ENCODE data around the gene SNX25. TPM values are rescaled to one million over a fixed set of nuclear protein-coding genes. Genes with fewer than 3 reads are reported as not detected.

The SNX25 gene
- polyA plus RNA-seq, 1 experiment, result 11.7 TPM

DNA sequence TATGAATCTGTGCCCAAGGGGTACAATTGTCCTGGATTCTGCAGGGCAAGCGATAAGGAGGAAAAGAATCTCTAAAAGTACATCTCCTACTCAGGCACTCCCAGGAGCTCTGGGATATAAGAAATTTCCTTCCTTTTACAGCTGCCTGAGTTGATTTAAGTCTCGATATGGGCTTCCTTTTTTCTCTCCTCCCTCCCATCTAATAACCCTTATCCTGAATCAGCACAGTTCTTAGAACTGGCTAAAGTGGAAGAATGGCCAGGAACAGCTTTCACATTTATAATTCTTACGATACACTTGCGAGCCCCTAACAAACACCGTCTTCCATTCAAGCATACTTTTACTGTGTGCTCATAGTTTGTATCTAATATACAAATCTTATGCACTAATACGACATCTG is 165.2 kb downstream of the SNX25 start:
- CTCF ChIA-PET, result interaction anchor here (1.7 kb wide), 1 partner anchor 10 kb away, joined by 5 read pairs; no protein-coding TSS in a partner anchor
- Histone ChIP-seq H3K27me3 (ENCODE audit: control insufficient read depth, insufficient read depth, low read length) (no peaks in the 10 kb centered on the region), H3K36me3 (ENCODE audit: control insufficient read depth, insufficient read depth, low read length) (peaks cover 3% of the 10 kb centered on the region), H3K4me3 (ENCODE audit: low read depth, low read length) (no peak overlapping the region)
- POLR2A ChIA-PET, result no interaction called here
- DNase-seq (ENCODE audit: low read depth), result no peak
- TF ChIP-seq, protein P1, sequence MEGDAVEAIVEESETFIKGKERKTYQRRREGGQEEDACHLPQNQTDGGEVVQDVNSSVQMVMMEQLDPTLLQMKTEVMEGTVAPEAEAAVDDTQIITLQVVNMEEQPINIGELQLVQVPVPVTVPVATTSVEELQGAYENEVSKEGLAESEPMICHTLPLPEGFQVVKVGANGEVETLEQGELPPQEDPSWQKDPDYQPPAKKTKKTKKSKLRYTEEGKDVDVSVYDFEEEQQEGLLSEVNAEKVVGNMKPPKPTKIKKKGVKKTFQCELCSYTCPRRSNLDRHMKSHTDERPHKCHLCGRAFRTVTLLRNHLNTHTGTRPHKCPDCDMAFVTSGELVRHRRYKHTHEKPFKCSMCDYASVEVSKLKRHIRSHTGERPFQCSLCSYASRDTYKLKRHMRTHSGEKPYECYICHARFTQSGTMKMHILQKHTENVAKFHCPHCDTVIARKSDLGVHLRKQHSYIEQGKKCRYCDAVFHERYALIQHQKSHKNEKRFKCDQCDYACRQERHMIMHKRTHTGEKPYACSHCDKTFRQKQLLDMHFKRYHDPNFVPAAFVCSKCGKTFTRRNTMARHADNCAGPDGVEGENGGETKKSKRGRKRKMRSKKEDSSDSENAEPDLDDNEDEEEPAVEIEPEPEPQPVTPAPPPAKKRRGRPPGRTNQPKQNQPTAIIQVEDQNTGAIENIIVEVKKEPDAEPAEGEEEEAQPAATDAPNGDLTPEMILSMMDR (IDR thresholded peaks at IDR 0.05; ENCODE audit: insufficient read depth, low read depth, low read length), result no peak

DNA sequence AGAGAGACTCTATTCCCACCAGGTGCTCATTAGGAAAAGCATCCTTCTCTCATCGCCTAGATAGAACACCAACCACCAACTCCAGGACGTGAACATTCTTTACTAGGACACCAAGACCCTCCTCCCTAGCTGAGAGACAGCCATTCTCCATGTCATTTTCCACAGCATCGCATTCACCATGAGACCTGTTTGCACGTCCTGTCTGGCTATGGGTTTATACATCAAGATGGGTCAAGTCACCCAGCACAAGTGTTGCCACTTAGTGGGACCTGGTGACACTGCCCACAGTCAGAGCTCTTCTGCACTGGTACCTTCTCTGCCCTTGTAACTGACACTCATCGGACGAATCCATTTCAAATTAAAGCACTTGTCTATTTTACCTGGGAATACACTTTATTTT is 168.9 kb downstream of the SNX25 start:
- Histone ChIP-seq H3K27me3 (ENCODE audit: control insufficient read depth, insufficient read depth, low read length) (no peaks in the 10 kb centered on the region), H3K4me3 (ENCODE audit: low read depth, low read length) (no peak overlapping the region), H3K36me3 (ENCODE audit: control insufficient read depth, insufficient read depth, low read length) (peaks cover 1% of the 10 kb centered on the region; the same call in 1 of the 2 replicates)
- CTCF ChIA-PET, result interaction anchor here (0.6 to 1.1 kb wide), 2 partner anchors 15 to 23 kb away, joined by 3 to 4 read pairs; no protein-coding TSS in a partner anchor
- no peak for DNase-seq (ENCODE audit: low read depth)
- POLR2A ChIA-PET, result no interaction called here
- TF ChIP-seq, protein P1 (IDR thresholded peaks at IDR 0.05; ENCODE audit: insufficient read depth, low read depth, low read length), result no peak

DNA sequence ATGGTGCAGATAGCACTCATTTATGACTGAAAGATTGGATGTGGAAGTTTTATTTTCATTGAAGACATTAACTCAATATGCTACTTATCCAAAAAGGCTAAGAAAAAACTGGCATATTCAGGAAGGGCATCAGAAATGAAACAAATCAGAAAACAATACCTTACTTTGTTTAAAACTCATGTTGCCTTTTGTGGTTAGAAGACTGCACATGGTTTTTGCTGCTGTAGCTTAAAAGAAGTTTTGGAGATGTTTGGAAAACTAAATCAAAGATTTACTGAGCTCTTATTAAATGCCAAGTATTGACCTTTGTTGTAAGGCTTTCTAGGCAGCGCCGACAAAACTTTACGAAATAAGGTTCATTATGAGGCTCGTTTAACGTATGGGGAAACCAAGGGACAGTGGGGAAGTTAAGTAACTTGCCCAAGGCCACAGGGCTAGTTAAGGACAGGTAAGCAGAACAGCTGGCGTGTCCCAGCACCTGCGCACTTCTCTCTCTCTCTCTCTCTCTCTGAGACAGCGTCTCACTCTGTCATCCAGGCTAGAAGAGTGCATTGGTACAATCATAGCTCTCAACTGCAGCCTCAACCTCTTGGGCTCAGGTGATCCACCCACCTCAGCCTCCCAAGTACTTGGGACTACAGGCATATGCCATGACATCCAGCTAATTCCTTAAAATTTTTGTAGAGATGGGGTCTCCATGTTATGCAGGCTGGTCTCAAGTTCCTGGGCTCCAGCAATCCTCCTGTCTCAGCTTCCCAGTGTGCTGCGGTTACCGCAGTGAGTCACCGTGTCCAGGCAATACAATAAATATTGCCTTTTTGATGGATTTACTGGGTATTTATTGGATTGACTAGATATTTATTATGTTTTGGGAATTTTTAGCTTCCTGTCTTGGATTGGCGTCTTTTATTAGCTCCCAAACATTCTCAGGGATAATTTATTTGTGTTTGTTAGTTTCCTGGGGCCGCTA is 170.2 kb downstream of the SNX25 start:
- TF ChIP-seq, protein P1 (IDR thresholded peaks at IDR 0.05; ENCODE audit: insufficient read depth, low read depth, low read length), result no peak
- CTCF ChIA-PET, result interaction anchor here (1.0 to 1.1 kb wide), 2 partner anchors 17 to 196 kb away, joined by 3 read pairs; no protein-coding TSS in a partner anchor
- POLR2A ChIA-PET, result interaction anchor here (0.5 kb wide), 1 partner anchor 22 kb away, joined by 3 read pairs; no protein-coding TSS in a partner anchor

DNA sequence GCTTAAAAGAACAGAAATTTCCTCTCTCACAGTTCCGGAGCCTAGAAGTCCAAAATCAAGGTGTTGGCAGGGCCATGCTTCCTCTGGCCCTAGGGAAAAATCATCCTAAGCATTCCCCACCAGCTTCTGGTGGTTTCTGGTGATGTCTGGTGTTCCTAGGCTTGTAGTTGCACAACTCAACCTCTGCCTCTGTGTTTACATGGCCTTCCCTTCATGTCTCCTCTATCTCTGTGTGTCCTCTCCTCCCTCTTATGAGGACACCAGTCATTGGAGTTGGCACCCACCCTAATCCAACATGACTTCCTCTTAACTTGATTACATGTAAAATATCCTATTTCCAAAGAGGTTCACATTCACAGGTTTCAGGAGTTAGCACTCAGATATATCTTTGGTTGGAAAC is 170.9 kb downstream of the SNX25 start:
- Histone ChIP-seq H3K36me3 (ENCODE audit: control insufficient read depth, insufficient read depth, low read length) (no peaks in the 10 kb centered on the region), H3K27me3 (ENCODE audit: control insufficient read depth, insufficient read depth, low read length) (no peaks in the 10 kb centered on the region), H3K4me3 (ENCODE audit: low read depth, low read length) (no peak overlapping the region)
- no peak for DNase-seq (ENCODE audit: low read depth)
- ChIA-PET CTCF (no interaction called here), POLR2A (no interaction called here)
- TF ChIP-seq, protein P1 (IDR thresholded peaks at IDR 0.05; ENCODE audit: insufficient read depth, low read depth, low read length), result no peak

More for the DNA sequence above, 170.2 kb downstream of the SNX25 start:
- H3K36me3 ChIP-seq (ENCODE audit: control insufficient read depth, insufficient read depth, low read length), result no peaks in the 10 kb centered on the region
- no peak overlapping the region for H3K4me3 ChIP-seq (ENCODE audit: low read depth, low read length)
- DNase-seq (ENCODE audit: low read depth), result no peak
- H3K27me3 ChIP-seq (ENCODE audit: control insufficient read depth, insufficient read depth, low read length), result no peaks in the 10 kb centered on the region

Measured in BJ (cell line).